Glomerular visceral epithelial cell (primary cell): ENCODE measurements around the gene FLYWCH1.

ENCODE experiments used
- DNase-seq: peaks from one replicate; pipeline ENCODE4 v3.0.0-alpha.2; 2016; ENCODE audit errors: extremely low spot score

The FLYWCH1 gene

GRCh38 chr16:2969545-2970521, 58.1 kb downstream of the FLYWCH1 start:
- DNase-seq = peak; percentile 75

- DNase-seq = no peak
Observed at GRCh38 chr16:2970563-2970962, 58.8 kb downstream of the FLYWCH1 start.

GRCh38 chr16:2971134-2971984, 59.6 kb downstream of the FLYWCH1 start:
- no peak for DNase-seq

- DNase-seq = no peak
Observed at GRCh38 chr16:2971985-2972784, 60.5 kb downstream of the FLYWCH1 start.

GRCh38 chr16:2973093-2973492, 61.4 kb downstream of the FLYWCH1 start:
- no peak for DNase-seq

GRCh38 chr16:2973605-2974318, 62.0 kb downstream of the FLYWCH1 start:
- no peak for DNase-seq

GRCh38 chr16:2974319-2975056, 62.8 kb downstream of the FLYWCH1 start:
- no peak for DNase-seq

- DNase-seq = no peak
Observed at GRCh38 chr16:2975161-2975795, 63.5 kb downstream of the FLYWCH1 start.

- no peak for DNase-seq
Observed at GRCh38 chr16:2976201-2976600, 64.5 kb downstream of the FLYWCH1 start.

GRCh38 chr16:2976673-2977072, 64.9 kb downstream of the FLYWCH1 start:
- no peak for DNase-seq

GRCh38 chr16:2977440-2977839, 65.7 kb downstream of the FLYWCH1 start:
- DNase-seq = no peak

- peak; percentile 30 for DNase-seq
Observed at GRCh38 chr16:2979669-2980226, 68.0 kb downstream of the FLYWCH1 start.

GRCh38 chr16:2980227-2981176, 68.8 kb downstream of the FLYWCH1 start, which contains the start of gene PKMYT1:
PKMYT1 (minus strand) TSS chr16:2980446; CDS start chr16:2979657, 789 bp downstream.
- peak; percentile 90 for DNase-seq

GRCh38 chr16:2981177-2981898, 69.6 kb downstream of the FLYWCH1 start:
- DNase-seq = no peak

- no peak for DNase-seq
Observed at GRCh38 chr16:2981899-2982250, 70.1 kb downstream of the FLYWCH1 start.

GRCh38 chr16:2982402-2982801, 70.7 kb downstream of the FLYWCH1 start:
- DNase-seq = no peak

GRCh38 chr16:2983706-2984136, 72.0 kb downstream of the FLYWCH1 start:
- peak; percentile 85 for DNase-seq

GRCh38 chr16:2985462-2985861, 73.7 kb downstream of the FLYWCH1 start:
- DNase-seq = no peak
